ENCODE data around the gene SFN.

The SFN gene

DNA sequence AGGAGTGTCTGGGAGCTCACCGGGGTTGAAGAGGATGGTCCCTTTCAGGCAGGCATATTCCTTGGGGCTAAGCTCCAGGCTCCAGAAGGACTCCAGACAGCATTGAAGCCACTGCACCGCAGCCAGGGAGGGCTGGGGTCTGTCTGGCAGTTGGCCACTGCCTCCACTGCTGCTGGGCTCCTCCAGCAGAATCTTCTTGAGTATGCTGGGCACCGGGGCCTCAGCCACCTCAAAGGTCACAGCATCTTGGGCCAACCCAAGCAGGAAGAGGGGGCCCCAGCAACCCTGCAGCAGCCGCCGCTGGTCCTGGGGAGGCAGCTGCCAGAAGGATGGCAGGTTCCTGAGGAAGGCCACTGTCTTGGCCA, 50.4 kb downstream of the SFN start:
- Histone ChIP-seq H3K9me3 (ENCODE audit: control insufficient read depth, low read length) (no peaks in the 10 kb centered on the region), H3K4me1 (ENCODE audit: control insufficient read depth, insufficient read depth, low read length, poor library complexity, severe bottlenecking) (no peaks in the 10 kb centered on the region), H3K36me3 (ENCODE audit: control insufficient read depth, insufficient read depth, low read length) (no peaks in the 10 kb centered on the region), H3K27ac (ENCODE audit: low read depth, low read length, severe bottlenecking) (no peak overlapping the region), H3K4me3 (ENCODE audit: extremely low read depth, insufficient read depth, low read length, poor library complexity, severe bottlenecking) (no peak overlapping the region)
- 93 to 94% methylated on average over 4 to 5 of the region's 5 CpGs for WGBS, 2 experiments (ENCODE audit: insufficient coverage in 2 of 2)
